SH-SY5Y (cell line): ENCODE measurements around the gene RAB11FIP4.

Source experiments
- GATA2 ChIP-seq: IDR thresholded peaks from 2 replicates; pipeline ENCODE4 v1.6.1; 2011; ENCODE audit warnings: mild to moderate bottlenecking, low read depth, low read length
- GATA3 ChIP-seq: IDR thresholded peaks from 2 replicates; pipeline ENCODE4 v1.6.1; 2011; ENCODE audit warnings: low read depth, mild to moderate bottlenecking, low read length, moderate library complexity

DNA sequence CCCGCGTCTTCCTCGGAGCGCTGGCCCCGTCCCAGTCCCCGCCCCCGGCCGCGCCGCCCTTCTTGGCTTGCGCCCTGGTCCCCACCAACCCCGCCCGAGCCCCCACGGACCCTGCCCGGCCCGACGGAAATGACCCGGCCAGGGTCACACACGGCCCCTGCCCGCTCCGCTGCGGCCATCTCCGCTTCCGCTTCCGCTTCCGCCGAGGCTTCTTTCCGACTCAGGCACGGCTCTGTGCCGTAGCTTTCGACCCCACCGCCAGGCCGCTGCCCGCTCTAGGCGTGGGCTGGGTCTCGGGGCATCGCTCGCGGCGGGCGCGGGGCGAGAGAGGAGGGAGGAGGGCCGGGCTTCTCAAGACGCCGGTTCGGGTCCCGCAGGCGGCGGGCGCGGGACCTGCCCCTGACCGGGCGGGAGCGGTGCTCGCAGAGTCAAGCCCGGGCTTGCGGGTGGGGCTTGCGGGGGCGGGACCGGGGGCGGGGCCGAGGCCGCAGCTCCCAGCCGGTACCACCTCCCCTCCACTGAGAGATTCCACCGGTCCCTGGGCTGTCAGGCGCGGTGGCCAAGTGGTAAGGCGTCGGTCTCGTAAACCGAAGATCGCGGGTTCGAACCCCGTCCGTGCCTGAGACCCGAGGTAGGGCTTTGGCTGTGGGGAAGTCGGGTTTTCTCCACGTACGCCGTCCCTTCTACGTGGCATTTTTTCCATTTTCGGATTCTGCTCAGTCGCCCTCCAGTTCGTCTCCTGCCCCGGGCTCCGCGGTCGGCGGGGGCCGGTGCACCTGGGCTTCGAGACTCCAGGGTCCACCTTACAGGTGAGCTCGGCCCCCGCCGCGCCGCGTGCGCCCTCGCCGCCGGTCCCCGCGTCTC is 158.3 kb downstream of the RAB11FIP4 start:
- TF ChIP-seq GATA3 (no peak), GATA2 (no peak)
